HG03378 (cell line): ENCODE data around the gene NPC1.
"Not testable (repeated sequence)": the region's sequence is repeated elsewhere in the genome, so short reads cannot be mapped to it uniquely, and the experiment has no call there.

ENCODE experiments used
- ATAC-seq: cut with Tn5 transposase; IDR thresholded peaks from one replicate; pipeline ENCODE4 v1.9.1; 2021; ENCODE audit warnings: mild to moderate bottlenecking, moderate library complexity; ENCODE audit not compliant: unreplicated experiment

NPC1 gene

DNA sequence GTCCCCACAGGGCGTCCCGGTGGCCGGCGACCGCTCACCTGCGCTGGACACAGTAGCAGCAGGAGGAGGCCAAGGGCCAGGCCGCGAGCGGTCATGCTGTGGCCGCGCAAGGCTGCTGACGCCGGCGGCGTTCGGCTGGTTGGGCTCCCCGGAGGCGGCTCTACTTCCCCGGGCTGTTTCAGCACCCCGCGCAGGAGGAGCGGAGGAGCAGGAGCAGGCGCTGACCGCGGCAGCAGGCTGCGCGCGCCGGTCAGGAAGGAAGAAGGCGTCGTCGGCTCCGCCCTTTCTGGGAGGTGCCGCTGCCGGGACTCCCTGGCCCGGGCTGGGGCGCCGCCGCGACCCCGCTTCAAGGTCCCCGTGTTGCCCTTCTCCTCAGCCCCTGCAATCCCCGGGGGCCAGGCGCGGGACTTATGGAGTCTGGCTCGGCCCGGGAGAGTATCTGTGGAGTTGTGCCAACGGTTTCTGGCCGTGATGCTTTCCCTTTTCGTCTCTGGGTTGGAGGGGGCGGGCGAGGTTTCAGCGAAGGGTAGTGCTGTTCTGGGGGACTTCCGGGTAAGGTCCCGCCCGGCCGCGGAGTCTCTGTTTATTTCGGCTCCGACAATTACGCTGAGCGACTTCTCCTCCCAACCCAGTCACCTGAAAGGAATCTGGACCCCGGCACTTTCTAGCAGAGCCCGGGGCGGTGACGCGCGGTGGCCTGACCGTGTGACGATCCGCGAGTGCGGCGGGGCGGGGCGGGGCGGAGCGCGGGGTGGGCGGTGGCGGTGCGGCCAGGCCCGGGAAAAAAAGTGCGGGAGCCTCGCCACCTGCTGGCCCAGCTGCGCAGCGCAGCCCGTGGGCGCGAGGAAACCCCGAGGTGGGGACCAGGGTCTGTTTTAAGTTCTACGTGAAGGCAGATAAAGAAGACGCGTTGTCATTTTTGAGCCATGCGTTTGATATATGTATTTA lies at the start of gene NPC1:
NPC1 (minus strand) TSS at position 258 of the 948 bp plus-strand sequence; CDS start at position 95, 163 bp downstream.
- peak; percentile 78 for ATAC-seq

DNA sequence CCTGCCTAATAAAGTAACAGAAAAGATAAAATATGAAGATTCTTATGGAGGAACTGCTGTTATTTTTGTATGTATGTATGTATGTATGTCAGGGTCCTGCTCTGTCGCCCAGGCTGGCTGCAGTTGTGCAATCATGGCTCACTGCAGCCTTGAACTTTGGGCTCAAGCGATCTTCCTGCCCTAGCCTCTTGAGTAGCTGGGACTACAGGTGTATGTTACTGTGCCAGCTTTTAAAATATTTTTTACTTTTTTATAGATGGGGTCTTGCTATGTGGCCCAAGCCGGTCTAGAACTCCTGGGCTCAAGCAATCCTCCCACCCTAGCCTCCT lies 49.7 kb upstream of the NPC1 start:
- ATAC-seq, result no peak

DNA sequence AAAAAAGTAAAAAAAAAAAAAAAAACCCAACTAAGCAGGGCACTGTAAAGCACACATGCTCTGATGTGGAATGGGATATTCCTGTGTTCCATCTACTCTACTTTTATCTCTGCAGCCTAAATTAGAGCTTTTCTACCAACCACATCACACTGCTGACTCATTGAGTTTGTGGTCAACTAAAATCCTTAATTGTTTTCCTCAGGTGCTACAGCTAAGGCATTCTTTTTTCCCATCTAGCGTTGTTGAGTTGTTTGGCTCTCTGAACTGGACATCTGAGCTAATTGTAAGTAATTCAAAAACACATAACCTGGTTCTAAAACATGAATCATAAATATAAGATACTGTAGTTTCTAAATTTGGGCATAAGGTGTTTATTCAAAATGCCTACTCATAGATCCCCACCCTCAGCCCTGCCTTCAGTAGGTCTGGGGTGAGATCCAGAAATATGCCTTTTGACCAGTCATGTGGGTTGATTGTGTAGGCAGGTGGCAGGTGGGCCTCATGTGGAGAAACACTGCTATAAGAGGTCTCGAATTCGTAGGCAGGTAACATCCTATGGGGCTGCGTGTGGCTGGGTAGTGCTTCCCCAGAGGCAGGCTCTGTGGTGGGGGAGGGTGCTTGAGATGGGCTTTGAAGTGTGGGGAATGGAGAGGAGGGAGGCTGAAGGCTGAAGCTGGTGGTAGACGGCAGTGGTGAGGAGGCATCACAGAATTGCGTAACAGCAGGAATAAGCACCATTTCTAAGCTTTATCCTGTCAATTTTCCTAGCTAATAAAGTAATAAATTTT lies 49.2 kb upstream of the NPC1 start:
- ATAC-seq, result no peak

DNA sequence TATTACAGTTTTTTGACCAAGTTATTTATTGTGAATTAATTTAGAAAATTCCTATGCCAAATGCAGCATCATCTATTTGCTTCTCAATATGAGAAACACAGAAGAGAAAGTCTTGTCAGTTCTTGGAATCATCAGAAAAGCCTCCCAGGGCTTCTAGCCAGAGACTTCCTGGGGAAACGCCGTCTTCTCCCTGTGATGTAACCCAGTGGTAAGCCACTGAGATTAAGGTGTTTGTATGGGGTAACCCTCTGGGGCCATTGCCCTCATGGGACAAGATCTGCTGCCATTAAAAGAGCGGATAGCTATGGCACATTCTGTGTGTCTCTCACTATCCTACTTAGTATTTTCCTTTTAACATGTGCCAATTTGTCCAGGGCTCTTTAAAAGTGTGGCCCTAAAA lies 48.4 kb upstream of the NPC1 start:
- ATAC-seq, result no peak

DNA sequence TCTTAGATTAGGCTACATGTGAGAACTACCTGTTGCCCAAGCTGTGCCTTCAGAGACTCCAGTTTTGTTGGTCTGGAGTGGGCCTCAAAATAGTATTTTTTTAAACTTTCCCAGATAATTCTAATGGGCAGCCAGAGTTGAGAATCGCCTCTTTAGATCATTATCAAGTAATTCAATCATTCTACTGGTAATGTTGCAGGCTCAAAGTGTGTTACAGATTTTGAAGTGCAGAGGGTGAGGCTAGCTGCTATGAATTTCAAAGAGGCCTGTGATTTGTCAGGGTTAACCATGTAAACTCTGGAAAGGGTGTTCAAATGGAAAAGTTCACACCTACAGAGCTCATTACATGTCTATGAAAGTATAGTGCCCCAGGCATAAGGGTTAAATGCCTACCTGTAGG lies 46.3 kb upstream of the NPC1 start:
- no peak for ATAC-seq

DNA sequence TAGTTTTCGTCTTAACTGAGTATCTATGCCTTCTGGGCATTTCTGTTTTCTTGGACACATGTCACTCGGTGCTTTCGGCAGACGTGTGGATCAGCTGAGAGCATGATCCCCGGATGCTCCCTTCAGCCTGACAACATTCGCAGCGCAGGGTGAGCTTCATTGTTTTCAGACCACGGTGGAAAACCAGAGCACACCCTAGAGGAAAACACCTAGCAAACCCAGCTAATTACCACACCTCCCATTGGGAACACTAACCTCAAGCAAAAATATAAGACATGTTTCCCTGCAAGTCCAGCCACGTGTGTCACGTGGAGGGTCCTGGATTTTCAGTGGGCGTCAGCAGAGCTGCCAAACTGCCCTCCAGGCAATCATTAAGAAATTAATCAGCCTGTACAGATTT lies 45.4 kb upstream of the NPC1 start:
- no peak for ATAC-seq

DNA sequence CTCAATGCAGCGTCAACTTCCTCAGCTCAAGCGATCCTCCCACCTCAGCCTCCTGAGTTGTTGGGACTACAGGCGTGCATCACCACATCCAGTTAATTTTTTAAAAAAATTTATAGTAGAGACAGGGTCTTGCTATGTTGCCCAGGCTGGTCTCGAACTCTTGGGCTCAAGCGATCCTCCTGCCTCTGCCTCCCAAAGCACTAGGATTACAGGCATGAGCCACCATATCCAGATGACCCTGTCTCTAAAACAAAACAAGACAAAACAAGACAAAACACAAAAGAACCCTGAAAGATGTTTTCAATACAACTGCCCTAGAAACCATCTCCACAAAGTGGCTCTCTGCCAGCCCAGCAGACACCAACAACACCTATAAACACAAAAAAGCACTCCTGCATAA lies 45.0 kb upstream of the NPC1 start:
- no peak for ATAC-seq

DNA sequence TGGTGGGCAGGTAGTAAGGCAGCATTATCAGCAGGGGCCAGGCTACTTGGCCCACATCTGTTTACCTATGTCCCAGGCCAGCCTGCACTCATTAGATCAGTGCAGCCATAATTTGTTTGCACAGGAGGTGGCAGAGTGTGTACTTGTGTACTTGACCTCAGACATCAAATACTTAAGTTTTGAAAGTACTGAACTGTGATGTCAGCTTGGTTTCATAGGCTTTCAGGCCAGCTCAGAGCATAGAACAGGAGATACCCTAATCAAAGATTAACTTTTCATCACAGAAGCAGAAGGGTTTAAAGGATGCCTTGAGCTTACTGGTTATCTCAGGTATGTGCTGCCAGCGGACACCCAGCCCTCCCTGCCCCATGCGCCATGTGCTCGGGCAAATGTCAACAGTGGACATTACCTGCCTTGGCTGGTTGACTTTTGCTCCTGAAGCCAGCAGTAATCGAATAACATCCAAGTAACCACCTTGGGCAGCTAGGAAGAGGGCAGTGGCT lies 43.2 kb upstream of the NPC1 start:
- ATAC-seq, result peak; percentile 96

DNA sequence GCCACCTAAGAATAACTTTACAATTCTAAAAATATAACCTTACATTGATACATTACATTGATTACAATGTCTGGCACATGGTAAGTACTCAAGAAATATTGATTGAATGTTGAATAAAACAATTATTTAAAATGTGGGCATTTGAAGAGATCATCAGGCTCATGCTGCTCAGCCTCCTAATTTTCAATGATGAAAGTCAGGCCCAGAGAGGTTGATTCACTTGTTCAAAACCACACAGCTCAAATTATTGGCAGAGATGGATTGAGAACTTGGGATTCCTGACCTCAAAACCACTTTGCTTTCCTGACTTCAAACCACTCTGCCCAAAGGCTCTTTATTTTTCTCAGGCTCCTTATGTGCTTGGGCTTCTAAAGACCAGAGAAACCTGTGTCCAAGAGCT lies 41.7 kb upstream of the NPC1 start:
- ATAC-seq, result no peak

DNA sequence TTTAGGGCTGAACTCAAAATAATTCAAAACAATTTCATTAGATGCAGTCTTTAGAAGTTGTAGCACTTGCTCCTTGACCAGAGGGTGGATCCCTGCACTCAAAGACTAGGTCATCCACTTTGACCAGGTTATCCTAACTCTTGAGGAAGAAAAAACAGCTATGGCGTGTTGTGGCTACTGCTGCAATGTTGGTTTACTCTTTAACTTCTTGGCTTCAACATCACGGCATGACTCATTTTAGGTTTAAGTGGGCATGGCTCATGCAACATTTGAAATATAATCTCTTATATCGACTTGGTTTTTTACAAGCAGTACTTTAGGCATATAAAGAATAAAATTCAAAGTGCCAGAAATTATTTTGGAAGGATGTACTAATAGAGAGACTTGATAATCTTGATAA lies 41.0 kb upstream of the NPC1 start:
- no peak for ATAC-seq

DNA sequence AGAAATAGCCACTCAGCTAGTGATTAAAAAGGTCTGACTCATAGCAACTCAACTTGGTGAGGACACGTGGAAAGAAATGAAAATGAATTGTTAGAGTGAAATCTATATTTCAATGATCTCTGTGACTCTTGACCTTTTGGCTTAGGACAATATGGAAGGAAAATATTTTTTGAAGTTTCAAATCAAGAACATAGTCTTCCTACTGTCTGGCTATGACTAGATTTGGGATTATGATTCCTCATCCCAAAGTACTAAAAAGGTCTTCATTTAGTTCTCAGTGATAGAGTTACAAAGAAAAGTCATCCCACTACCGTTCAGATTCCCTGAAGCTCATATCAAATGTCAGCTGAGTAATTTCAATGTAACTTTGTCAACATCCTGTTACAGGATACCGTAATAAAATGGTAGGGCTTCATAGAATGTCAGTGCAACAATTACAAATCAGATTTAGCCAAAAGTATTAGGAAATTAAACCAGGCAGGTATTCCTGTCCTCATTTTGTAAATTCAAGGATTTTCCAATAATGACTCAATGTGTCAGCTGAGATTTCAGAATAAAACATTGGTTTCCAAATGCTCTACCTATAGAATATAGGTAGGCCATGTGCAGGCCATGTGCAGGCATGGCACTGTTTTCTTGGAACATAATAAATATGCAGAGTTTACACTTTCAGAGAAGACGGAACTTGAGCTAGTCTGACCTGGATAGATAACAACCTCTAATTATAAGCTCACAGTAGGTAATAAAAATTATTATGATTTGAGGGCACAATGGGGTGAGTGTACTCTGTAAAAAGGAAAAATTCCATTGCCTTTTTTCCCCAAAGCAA lies 40.4 kb upstream of the NPC1 start:
- no peak for ATAC-seq

DNA sequence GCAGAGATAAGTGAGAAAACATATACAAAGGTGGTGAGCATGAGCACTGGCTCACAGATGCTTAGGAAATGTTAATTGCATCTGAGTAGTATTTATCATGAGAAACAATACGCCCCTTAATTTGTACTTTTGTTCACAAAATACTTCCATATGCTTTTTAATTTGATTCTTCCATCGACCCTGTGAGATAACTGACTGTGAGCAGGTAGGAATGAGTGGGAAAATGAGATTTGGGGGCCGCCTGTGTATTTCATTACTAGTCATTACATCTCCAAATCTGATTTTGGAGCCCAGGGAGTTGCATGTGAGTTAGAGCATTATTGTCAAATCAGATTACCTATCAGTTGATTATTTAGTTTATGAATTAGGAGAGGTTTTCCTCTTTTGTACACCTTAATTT lies 36.7 kb upstream of the NPC1 start:
- ATAC-seq, result no peak

DNA sequence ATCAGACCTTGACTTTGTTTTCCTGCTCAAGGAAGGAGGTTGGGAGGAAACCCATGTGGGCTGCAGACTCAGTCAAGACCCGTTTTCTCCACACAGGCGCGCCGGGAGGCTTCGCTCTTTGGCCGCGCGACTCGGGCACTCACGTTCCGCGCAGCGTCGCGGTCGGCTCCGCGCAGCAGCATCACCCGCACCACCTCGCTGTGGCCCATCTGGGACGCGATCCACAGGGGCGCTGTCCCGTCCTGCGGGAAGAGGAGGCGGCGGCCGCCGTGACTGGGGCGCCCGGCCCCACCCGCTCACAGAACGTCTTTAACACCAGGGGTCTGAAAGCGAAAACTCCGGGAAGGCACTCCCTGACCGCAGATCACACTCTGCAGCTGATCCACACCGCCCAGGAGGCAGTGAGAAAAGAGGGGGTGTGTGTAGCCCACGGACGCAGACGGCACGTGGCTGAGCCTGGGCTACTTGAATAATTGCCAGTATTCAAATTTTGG lies 33.1 kb upstream of the NPC1 start:
- ATAC-seq, result no peak

DNA sequence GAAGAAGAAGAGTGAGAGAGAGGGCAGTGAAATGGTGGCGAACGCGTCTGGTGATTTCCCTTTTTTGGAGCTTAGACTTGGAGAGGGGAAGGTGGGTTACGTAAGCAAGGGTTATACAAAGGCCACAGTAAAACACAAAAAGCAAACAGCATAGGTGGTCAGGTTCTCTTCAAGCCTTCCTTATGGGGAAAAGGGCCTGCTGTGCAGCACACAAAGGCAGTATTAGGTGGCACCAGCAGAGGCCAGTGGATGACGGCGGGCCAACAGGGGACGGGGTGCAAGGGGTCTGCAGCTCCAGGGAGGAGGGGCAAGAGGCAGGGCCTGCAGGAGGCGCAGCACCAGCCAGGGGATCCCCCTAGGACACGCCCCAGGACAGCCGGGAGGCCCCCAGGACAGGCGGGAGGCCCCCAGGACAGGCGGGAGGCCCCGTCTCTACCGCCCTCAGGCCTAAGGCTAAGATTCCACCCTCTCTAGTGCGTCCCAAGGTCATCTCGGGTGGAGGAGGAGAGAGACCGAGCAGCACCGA lies 32.6 kb upstream of the NPC1 start:
- ATAC-seq, result no peak

DNA sequence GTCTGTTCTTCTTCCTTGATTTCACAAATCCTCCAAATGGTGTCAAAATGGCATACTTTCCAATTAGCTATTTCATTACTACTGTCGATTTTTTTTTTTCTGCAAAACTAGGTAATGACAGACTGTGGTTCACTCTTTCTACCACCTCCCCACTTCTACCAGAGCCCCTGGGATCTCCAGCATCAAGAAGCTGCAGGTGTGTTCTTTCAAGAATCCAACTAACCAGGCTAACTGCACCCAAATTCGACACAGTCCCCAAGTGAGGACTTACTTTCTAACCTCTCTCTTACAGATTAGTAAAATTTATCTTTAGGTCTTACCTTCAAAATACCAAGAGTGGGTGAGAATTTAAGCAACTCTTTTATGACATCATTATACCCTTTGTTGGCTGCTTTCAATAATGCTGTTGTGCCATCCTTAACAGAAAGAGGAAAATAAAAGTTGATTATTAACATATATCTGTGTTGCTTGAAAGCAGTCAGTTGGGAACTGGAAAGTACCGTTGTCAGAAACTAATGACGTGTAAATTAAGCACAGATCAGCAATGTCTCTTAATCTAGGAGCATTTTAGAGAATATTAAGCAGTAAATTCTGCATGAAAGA lies 31.2 kb upstream of the NPC1 start:
- peak; percentile 75 for ATAC-seq

DNA sequence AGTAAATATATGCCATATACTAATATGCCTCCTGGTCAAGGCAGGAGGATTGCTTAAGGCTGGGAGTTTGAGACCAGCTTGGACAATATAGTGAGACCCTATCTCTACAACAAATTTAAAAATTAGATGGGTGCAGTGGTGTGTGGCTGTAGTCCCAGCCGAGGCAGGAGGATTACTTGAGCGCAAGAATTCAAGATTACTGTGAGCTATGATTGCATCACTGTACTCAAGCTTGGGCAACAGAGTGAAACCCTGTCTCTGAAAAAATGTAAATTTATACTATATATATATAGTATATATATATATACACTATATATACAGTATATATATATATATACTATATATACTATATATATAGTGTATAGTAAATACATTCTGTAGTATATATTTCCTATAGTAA lies 30.0 kb upstream of the NPC1 start:
- no peak for ATAC-seq

DNA sequence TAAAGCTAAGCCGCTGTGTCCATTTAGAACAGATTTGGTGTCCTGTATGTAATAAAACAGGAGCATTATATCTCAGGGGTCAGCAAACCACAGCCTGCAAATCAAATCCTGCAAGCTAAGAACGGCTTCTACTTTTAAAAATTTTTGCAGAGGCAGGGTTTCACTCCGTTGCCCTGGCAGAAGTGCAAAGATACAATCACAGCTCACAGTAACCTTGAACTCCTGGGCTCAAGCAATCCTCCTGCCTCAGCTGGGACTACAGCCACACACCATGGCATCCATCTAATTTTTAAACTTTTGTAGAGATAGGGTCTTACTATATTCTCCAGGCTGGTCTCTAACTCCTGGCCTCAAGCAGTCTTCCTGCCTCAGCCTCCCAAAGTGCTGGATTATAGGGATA lies 28.6 kb upstream of the NPC1 start:
- no peak for ATAC-seq

DNA sequence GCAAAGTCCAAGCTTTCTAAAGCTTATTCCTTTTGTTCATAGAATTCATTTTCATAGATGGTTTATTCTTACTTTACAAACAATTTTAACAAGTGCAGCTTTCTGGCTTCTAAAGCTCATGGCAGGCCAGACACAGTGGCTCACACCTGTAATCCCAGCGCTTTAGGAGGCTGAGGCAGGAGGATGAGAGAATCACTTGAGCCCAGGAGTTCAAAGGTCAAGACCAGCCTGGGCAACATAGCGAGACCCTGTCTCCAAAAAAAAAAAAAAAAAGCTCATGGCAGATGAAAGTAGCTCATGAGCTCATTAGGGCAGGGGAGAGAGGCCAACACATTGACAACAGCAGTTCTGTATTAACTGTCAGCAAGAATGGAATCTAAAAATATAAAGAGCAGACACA lies 28.1 kb upstream of the NPC1 start:
- ATAC-seq, result no peak

DNA sequence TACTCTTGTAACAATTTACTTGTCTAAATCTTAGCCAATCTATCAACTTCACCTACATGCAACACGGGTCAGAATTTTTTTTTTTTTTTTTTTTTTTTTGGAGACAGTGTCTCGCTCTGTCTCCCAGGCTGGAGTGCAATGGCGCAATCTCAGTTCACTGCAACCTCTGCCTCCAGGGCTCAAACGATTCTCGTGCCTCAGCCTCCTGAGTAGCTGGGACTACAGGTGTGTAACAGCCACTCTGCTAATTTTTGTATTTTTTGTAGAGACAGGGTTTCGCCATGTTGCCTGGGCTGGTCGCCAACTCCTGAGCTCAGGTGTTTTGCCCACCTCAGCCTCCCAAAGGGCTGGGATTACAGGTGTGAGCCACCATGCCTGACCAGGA lies 26.8 kb upstream of the NPC1 start:
- ATAC-seq, result not testable (repeated sequence)

DNA sequence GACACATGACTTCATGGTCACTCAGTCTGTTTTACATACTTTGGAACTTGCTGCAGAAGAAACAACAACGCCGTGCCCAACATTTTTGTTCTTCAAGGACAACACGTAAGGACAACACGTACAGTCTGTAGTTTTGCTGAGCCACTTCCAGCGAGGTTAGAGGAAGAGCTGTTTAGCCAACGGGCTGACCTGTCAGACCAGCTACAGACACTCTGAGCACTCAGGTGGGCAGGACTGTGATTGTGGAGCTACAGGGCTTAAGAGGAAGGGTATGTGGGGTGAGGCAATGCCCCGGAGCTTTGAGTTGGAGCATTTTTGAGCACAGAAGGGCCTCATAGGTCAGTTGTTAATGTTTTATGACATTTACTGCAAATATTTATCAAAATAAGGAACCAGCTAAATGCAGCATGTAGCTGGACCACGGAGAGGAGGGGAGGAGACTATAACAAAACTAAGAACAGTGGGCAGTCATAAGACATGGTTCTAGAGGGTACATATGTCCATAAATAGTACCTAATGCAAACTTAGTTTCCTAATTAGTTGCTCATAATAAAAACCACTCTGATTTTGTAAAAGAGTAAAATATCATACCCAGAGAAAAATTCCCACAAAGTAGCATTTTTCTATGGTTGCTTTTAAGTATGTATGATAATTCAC lies 26.3 kb upstream of the NPC1 start:
- ATAC-seq, result no peak
